Nephron (organoid): ENCODE results near the gene HSPG2.

Source experiments
- H3K27ac Mint-ChIP-seq, 3 experiments: 2 replicates each; pipeline ENCODE4 v1.8.0; 2020; ENCODE audit warnings: mixed read lengths in 3 of 3, mild to moderate bottlenecking in 2 of 3, moderate library complexity in 1 of 3
- H3K27me3 Mint-ChIP-seq: 2 replicates; pipeline ENCODE4 v1.8.0; 2021; ENCODE audit warnings: low read depth, mild to moderate bottlenecking, moderate library complexity, mixed read lengths
- H3K36me3 Mint-ChIP-seq: 2 replicates; pipeline ENCODE4 v1.8.0; 2020; ENCODE audit warnings: low read depth, mixed read lengths
- H3K4me1 Mint-ChIP-seq: 2 replicates; pipeline ENCODE4 v1.8.0; 2020; ENCODE audit warnings: mixed read lengths
- H3K4me3 Mint-ChIP-seq, 3 experiments: 2 replicates each; pipeline ENCODE4 v1.8.0; 2020; ENCODE audit warnings: mild to moderate bottlenecking in 3 of 3, mixed read lengths in 3 of 3, moderate library complexity in 2 of 3
- H3K9me3 Mint-ChIP-seq: 2 replicates; pipeline ENCODE4 v1.8.0; 2020; ENCODE audit warnings: mixed read lengths
- CTCF ChIP-seq, 3 experiments: fragments of 200-600 bp; sonication (generic); IDR thresholded peaks; one replicate each; pipeline ENCODE4 v1.5.0; 2021; ENCODE audit warnings: antibody characterized with exemption in 3 of 3; ENCODE audit not compliant: unreplicated experiment in 3 of 3

HSPG2 gene

GRCh38 chr1:21845646-21846641 lies 91.2 kb downstream of the HSPG2 start:
- H3K36me3 Mint-ChIP-seq: peaks cover 11% of the 10 kb centered on the region
- no peak for TF ChIP-seq CTCF (IDR thresholded peaks at IDR 0.05; ENCODE audit: unreplicated experiment in 3 of 3)
- H3K27me3 Mint-ChIP-seq: no peaks in the 10 kb centered on the region
- no peaks in the 10 kb centered on the region for H3K9me3 Mint-ChIP-seq
- no peak overlapping the region for H3K27ac Mint-ChIP-seq
- H3K4me1 Mint-ChIP-seq: no peaks in the 10 kb centered on the region
- H3K4me3 Mint-ChIP-seq: no peak overlapping the region

- H3K4me3 Mint-ChIP-seq: no peak overlapping the region
- no peaks in the 10 kb centered on the region for H3K4me1 Mint-ChIP-seq
- TF ChIP-seq CTCF (IDR thresholded peaks at IDR 0.05; ENCODE audit: unreplicated experiment in 3 of 3): no peak
- peaks cover 10% of the 10 kb centered on the region for H3K36me3 Mint-ChIP-seq
- H3K27ac Mint-ChIP-seq: no peak overlapping the region
- no peaks in the 10 kb centered on the region for H3K27me3 Mint-ChIP-seq
- no peaks in the 10 kb centered on the region for H3K9me3 Mint-ChIP-seq
These were observed 93.1 kb downstream of the HSPG2 start for GRCh38 chr1:21843996-21844395.

- peaks cover 10% of the 10 kb centered on the region for H3K36me3 Mint-ChIP-seq
- H3K27ac Mint-ChIP-seq: no peak overlapping the region
- no peak for TF ChIP-seq CTCF (IDR thresholded peaks at IDR 0.05; ENCODE audit: unreplicated experiment in 3 of 3)
- H3K4me1 Mint-ChIP-seq: no peaks in the 10 kb centered on the region
- H3K9me3 Mint-ChIP-seq: no peaks in the 10 kb centered on the region
- H3K4me3 Mint-ChIP-seq: no peak overlapping the region
- H3K27me3 Mint-ChIP-seq: no peaks in the 10 kb centered on the region
These were observed 93.9 kb downstream of the HSPG2 start for GRCh38 chr1:21843208-21843607.

- H3K4me3 Mint-ChIP-seq: no peak overlapping the region
- no peaks in the 10 kb centered on the region for H3K4me1 Mint-ChIP-seq
- no peak for TF ChIP-seq CTCF (IDR thresholded peaks at IDR 0.05; ENCODE audit: unreplicated experiment in 3 of 3)
- peaks cover 10% of the 10 kb centered on the region for H3K36me3 Mint-ChIP-seq
- no peaks in the 10 kb centered on the region for H3K27me3 Mint-ChIP-seq
- H3K27ac Mint-ChIP-seq: no peak overlapping the region
- H3K9me3 Mint-ChIP-seq: no peaks in the 10 kb centered on the region
These were observed 94.4 kb downstream of the HSPG2 start for GRCh38 chr1:21842606-21843162.

GRCh38 chr1:21841852-21842466 lies 95.2 kb downstream of the HSPG2 start:
- no peak overlapping the region for H3K27ac Mint-ChIP-seq
- H3K36me3 Mint-ChIP-seq: peaks cover 7% of the 10 kb centered on the region
- H3K4me3 Mint-ChIP-seq: no peak overlapping the region
- no peaks in the 10 kb centered on the region for H3K4me1 Mint-ChIP-seq
- H3K9me3 Mint-ChIP-seq: no peaks in the 10 kb centered on the region
- no peak for TF ChIP-seq CTCF (IDR thresholded peaks at IDR 0.05; ENCODE audit: unreplicated experiment in 3 of 3)
- no peaks in the 10 kb centered on the region for H3K27me3 Mint-ChIP-seq
